GM23338 (cell line): Measurements from ENCODE around the gene CLSTN2. TPM values are rescaled to one million over a fixed set of nuclear protein-coding genes. Genes with fewer than 3 reads are reported as not detected.
A peak's percentile ranks its signal among the peaks of the same experiment; 100 is the strongest.

Experiments used
- ATAC-seq: fragments of 200-7000 bp; cut with Tn5 transposase; 3 replicates; pipeline ENCODE4 v1.9.1; 2020
- DNase-seq: peaks from one replicate; pipeline ENCODE4 v3.0.0-alpha.2; 2015; ENCODE audit warnings: low spot score
- H2AFZ ChIP-seq: fragments of 200-600 bp; sonication (generic); 2 replicates; pipeline ENCODE4 v1.8.0; 2016; ENCODE audit warnings: antibody characterized with exemption, mild to moderate bottlenecking, moderate library complexity
- H3F3A ChIP-seq: fragments of 200-600 bp; sonication (generic); replicated peaks from 2 replicates; pipeline ENCODE4 v1.8.0; 2017; ENCODE audit warnings: antibody characterized with exemption, mixed run types, low read depth
- H3K27ac ChIP-seq: fragments of 200-600 bp; sonication (generic); 2 replicates; pipeline ENCODE4 v1.6.1; 2016; ENCODE audit warnings: low read depth
- H3K27me3 ChIP-seq: fragments of 200-600 bp; sonication (generic); 2 replicates; pipeline ENCODE4 v1.8.0; 2016; ENCODE audit warnings: mild to moderate bottlenecking, mixed run types, moderate library complexity; ENCODE audit not compliant: insufficient read depth
- H3K36me3 ChIP-seq: fragments of 200-600 bp; sonication (generic); 2 replicates; pipeline ENCODE4 v1.8.0; 2016; ENCODE audit warnings: mild to moderate bottlenecking; ENCODE audit not compliant: insufficient read depth
- H3K4me1 ChIP-seq: fragments of 200-600 bp; sonication (generic); 2 replicates; pipeline ENCODE4 v1.8.0; 2016; ENCODE audit warnings: mild to moderate bottlenecking, moderate library complexity; ENCODE audit not compliant: insufficient read depth
- H3K4me2 ChIP-seq: fragments of 200-600 bp; sonication (generic); 2 replicates; pipeline ENCODE4 v1.7.1; 2017; ENCODE audit warnings: mixed run types
- H3K4me3 ChIP-seq: fragments of 200-600 bp; sonication (generic); 2 replicates; pipeline ENCODE4 v1.6.1; 2016; ENCODE audit warnings: mixed run types
- H3K79me2 ChIP-seq: fragments of 200-600 bp; sonication (generic); replicated peaks from 2 replicates; pipeline ENCODE4 v1.8.0; 2017; ENCODE audit warnings: mild to moderate bottlenecking; ENCODE audit not compliant: insufficient read depth
- H3K9me2 ChIP-seq: fragments of 200-600 bp; sonication (generic); 2 replicates; pipeline ENCODE4 v1.8.0; 2017; ENCODE audit not compliant: insufficient read depth
- H4K20me1 ChIP-seq: fragments of 200-600 bp; sonication (generic); replicated peaks from 2 replicates; pipeline ENCODE4 v1.8.0; 2017; ENCODE audit warnings: mild to moderate bottlenecking; ENCODE audit not compliant: insufficient read depth
- H3K27ac Mint-ChIP-seq: 2 replicates; pipeline ENCODE4 v1.8.0; 2020; ENCODE audit warnings: inconsistent platforms, mild to moderate bottlenecking, moderate library complexity, mixed read lengths
- H3K27me3 Mint-ChIP-seq: 3 replicates; pipeline ENCODE4 v1.8.0; 2022; ENCODE audit warnings: low read depth, mild to moderate bottlenecking, moderate library complexity, mixed read lengths, inconsistent platforms; ENCODE audit not compliant: insufficient read depth, poor library complexity
- H3K36me3 Mint-ChIP-seq: 3 replicates; pipeline ENCODE4 v1.8.0; 2021; ENCODE audit warnings: low read depth, mild to moderate bottlenecking, inconsistent platforms, moderate library complexity, mixed read lengths
- H3K4me1 Mint-ChIP-seq: 3 replicates; pipeline ENCODE4 v1.8.0; 2020; ENCODE audit warnings: mild to moderate bottlenecking, inconsistent platforms, mixed read lengths
- H3K4me3 Mint-ChIP-seq: 3 replicates; pipeline ENCODE4 v1.8.0; 2021; ENCODE audit warnings: moderate library complexity, mild to moderate bottlenecking, inconsistent platforms, mixed read lengths
- H3K9me3 Mint-ChIP-seq: 3 replicates; pipeline ENCODE4 v1.8.0; 2020; ENCODE audit warnings: moderate library complexity, mild to moderate bottlenecking, inconsistent platforms, mixed read lengths
- CREB1 ChIP-seq: fragments of 250-450 bp; sonication (Bioruptor Pico); IDR thresholded peaks from 2 replicates; pipeline ENCODE4 v1.5.0; 2020; ENCODE audit warnings: low read depth, mild to moderate bottlenecking, moderate library complexity
- CTCF ChIP-seq, 2 experiments: fragments of 200-600 bp in 1 of 2; sonication (generic) in 1 of 2; conservative IDR thresholded peaks; 2 replicates each; pipeline versions ENCODE4 v1.5.1 to v1.6.1; 2016 to 2017; ENCODE audit warnings: antibody characterized with exemption in 2 of 2, low read depth in 2 of 2, mild to moderate bottlenecking in 2 of 2, moderate library complexity in 1 of 2
- ETS1 ChIP-seq: IDR thresholded peaks from 2 replicates; pipeline ENCODE4 v1.6.1; 2016; ENCODE audit warnings: antibody characterized with exemption
- EZH2 ChIP-seq: fragments of 200-600 bp; sonication (generic); IDR thresholded peaks from one replicate; pipeline ENCODE4 v1.8.0; 2017; ENCODE audit warnings: antibody characterized with exemption, mild to moderate bottlenecking, low read depth; ENCODE audit not compliant: unreplicated experiment
- EZH2phosphoT487 ChIP-seq: fragments of 200-600 bp; sonication (generic); IDR thresholded peaks from one replicate; pipeline ENCODE4 v1.8.1; 2018; ENCODE audit warnings: antibody characterized with exemption; ENCODE audit not compliant: unreplicated experiment
- JUNB ChIP-seq: IDR thresholded peaks from one replicate; pipeline ENCODE4 v1.6.1; 2016; ENCODE audit warnings: antibody characterized with exemption; ENCODE audit not compliant: unreplicated experiment
- NANOG ChIP-seq: IDR thresholded peaks from 2 replicates; pipeline ENCODE4 v1.6.1; 2016; ENCODE audit warnings: antibody characterized with exemption, borderline replicate concordance
- POLR2AphosphoS5 ChIP-seq: IDR thresholded peaks from 2 replicates; pipeline ENCODE4 v1.6.1; 2016; ENCODE audit warnings: antibody characterized with exemption, low read depth
- REST ChIP-seq: IDR thresholded peaks from one replicate; pipeline ENCODE4 v1.6.1; 2018; ENCODE audit warnings: antibody characterized with exemption; ENCODE audit not compliant: unreplicated experiment
- STAT1 ChIP-seq: IDR thresholded peaks from one replicate; pipeline ENCODE4 v1.6.1; 2016; ENCODE audit warnings: antibody characterized with exemption; ENCODE audit not compliant: unreplicated experiment
- ZNF114 ChIP-seq: fragments of 250-450 bp; sonication (Bioruptor Pico); IDR thresholded peaks from 2 replicates; pipeline ENCODE4 v1.5.0; 2020; ENCODE audit warnings: mild to moderate bottlenecking, moderate library complexity
- ZNF331 ChIP-seq: fragments of 250-450 bp; sonication (Bioruptor Pico); IDR thresholded peaks from 2 replicates; pipeline ENCODE4 v1.5.0; 2020; ENCODE audit warnings: low read depth, mild to moderate bottlenecking, moderate library complexity
- ZNF462 ChIP-seq: fragments of 250-450 bp; sonication (Bioruptor Pico); IDR thresholded peaks from 2 replicates; pipeline ENCODE4 v1.5.0; 2020; ENCODE audit warnings: mild to moderate bottlenecking, moderate library complexity
- polyA plus RNA-seq: library from polyadenylated mRNA; unstranded; fragments of >200 nt; fragmentation: Nextera tagmentation; extraction: Ambion mirVana; gene quantifications from 2 replicates; pipeline ENCODE4 v1.2.1, GENCODE V29; 2016
- total RNA-seq: library from RNA; depleted of rRNA; stranded (reverse); fragments of >200 nt; shearing (Covaris generic); gene quantifications from 2 replicates; pipeline ENCODE4 v1.2.3, GENCODE V29; 2014

The CLSTN2 gene
- total and polyA plus RNA-seq, 2 experiments from 2014 or later = 0.11 to 0.83 TPM

- peak overlapping the region; percentile 83; the same call in 1 of the 2 replicates for H3K27ac ChIP-seq
- DNase-seq = peak; percentile 69
Observed at GRCh38 chr3:140298569-140299070, 363.6 kb downstream of the CLSTN2 start.

More at GRCh38 chr3:140298569-140299070, 363.6 kb downstream of the CLSTN2 start:
- H3K27ac Mint-ChIP-seq = peak overlapping the region; percentile 83
- Histone ChIP-seq H3K4me1 (peaks cover 32% of the 10 kb centered on the region), H4K20me1 (no peaks in the 10 kb centered on the region), H3F3A (0 out of 2 replicates have a peak, but pooled peaks cover 4% of the 10 kb centered on the region), H3K9me2 (peaks cover 18% of the 10 kb centered on the region; the same call in 1 of the 2 replicates), H2AFZ (no peak overlapping the region; the same call in 1 of the 2 replicates), H3K4me2 (peak overlapping the region; percentile 61), H3K79me2 (no peaks in the 10 kb centered on the region), H3K27me3 (no peaks in the 10 kb centered on the region), H3K4me3 (peak overlapping the region; percentile 25; the same call in 1 of the 2 replicates), H3K36me3 (no peaks in the 10 kb centered on the region)
- TF ChIP-seq EZH2phosphoT487 (no peak), JUNB (no peak), CREB1 (CRISPR knock-in tag) (no peak), ZNF114 (no peak), ZNF331 (CRISPR knock-in tag) (no peak), CTCF (conservative IDR thresholded peaks at IDR 0.05; ENCODE audit: low read depth in 2 of 2) (0 out of 4 replicates have a peak, but pooled peaks of 1 of the 2 experiments have one; percentile 0), POLR2AphosphoS5 (0 out of 2 replicates have a peak, but pooled peaks have one; percentile 21), ETS1 (no peak), STAT1 (no peak), REST (no peak), EZH2 (no peak), NANOG (peak; percentile 92), ZNF462 (CRISPR knock-in tag) (peak; percentile 50)
- ATAC-seq = peak; percentile 89
- peaks cover 5% of the 10 kb centered on the region for H3K27me3 Mint-ChIP-seq
- no peak overlapping the region for H3K4me3 Mint-ChIP-seq
- H3K36me3 Mint-ChIP-seq = no peaks in the 10 kb centered on the region
- H3K9me3 Mint-ChIP-seq = no peaks in the 10 kb centered on the region; the same call in 2 of the 3 replicates
- H3K4me1 Mint-ChIP-seq = peaks cover 35% of the 10 kb centered on the region
